Measurements from ENCODE around the gene THEM4.
"Not testable (repeated sequence)": the region's sequence is repeated elsewhere in the genome, so short reads cannot be mapped to it uniquely, and the experiment has no call there.

THEM4 gene

DNA sequence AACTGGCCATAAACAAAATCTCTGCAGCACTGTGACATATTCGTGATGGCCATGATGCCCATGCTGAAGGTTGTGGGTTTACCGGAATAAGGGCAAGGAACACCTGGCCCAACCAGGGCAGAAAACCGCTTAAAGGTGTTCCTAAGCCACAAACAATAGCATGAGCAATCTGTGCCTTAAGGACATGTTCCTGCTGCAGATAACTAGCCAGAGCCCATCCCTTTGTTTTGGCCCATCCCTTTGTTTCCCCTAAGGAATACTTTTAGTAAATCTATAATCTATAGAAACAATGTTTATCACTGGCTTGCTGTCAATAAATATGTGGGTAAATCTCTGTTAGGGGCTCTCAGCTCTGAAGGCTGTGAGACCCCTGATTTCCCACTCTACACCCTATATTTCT, 8.5 kb downstream of the THEM4 start:
- not testable (repeated sequence) for FAIRE-seq; DNase-seq (ENCODE audit: insufficient read length, low spot score)

DNA sequence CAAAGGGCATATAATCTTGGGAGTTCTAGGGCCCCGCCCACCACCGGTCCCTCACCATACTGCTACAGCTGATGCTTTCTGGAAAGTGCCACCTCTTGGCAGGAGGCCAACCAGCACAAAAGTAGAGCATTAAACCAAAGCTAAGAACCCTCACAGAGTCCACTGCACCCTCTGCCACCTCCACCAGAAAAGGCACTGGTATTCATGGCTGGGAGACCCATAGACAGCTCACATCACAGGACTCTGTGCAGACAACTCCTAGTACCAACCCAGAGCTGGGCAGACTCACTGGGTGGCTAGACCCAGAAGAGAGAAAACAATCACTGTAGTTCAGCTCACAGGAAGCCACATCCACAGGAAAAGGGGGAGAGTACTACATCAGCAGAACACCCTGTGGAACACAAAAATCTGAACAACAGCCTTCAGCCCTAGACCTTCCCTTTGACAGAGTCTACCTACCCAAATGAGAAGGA, 10.8 kb downstream of the THEM4 start:
- DNase-seq (ENCODE audit: insufficient read length, low spot score) (no peak), FAIRE-seq (no peak)

DNA sequence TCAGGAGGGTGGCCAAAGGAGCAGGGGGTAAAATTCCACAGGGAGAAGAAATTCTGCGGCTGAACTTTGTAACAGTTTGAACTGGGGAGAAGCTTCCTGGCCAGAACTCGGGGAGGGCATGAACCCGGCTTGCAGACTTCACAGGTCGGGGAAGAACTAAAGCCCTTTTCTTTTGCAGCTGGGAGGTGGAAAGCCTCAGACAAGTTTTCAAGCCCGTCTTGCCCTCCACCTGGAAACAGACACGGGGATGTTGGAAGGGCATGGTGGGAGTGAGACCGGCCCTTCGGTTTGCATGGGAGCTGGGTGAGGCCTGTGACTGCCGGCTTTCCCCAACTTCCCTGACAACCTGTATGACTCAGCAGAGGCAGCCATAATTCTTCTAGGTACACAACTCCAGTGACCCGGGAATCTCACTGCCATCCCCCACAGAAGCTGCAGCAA, 11.3 kb downstream of the THEM4 start:
- no peak for DNase-seq (ENCODE audit: insufficient read length, low spot score)
- no peak for FAIRE-seq

DNA sequence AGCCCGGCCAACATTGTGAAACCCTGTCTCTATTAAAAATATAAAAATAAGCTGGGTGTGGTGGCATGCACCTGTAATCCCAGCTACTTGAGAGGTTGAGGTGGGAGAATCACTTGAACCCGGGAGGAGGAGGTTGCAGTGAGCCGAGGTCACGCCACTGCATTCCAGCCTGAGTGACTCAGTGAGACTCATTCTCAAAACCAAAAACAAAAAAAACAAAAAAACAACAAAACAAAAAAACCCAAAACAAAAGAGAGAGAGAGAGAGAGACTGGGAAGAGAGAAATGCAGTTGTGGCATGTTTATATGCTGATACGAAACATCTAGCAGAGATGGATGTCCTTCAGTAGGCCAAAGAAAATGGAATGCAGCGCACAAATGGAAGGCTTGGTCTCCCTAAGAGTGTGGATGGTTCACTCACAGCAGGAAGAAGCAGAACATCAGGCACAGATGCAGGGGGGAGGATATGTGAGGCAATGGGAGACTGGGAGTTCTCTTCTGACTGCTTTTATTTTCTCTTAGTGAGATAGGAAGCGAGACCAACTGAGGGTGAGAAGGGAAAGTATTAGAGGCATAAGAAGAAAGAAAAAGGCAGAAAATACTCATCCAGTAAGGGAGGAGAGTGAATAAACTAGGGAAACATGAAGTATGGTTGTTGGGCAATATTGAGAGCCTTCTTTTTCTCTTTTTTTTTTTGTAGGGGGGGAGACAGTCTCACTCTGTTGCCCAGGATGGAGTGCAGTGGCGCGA, 16.0 kb downstream of the THEM4 start:
- DNase-seq (ENCODE audit: insufficient read length, low spot score): no peak
- no peak for FAIRE-seq

DNA sequence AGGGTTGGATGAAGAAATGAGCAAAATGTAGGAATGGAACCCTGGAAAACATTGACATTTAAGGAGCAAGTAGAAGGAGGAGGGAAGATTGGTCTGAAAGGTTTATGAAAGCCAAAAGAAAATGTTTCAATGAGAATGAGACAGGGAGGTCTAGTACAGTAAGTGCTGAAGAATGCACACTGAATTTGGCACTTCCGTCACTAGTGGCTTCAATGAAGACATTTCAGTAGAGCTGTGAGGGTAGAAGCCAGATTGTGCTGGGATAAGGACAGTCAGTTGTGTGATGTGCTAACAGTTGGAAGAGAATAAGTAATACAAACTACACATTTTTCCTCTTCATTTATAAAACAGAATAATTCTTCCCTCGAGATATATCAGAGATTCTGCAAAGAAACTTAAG, 17.1 kb downstream of the THEM4 start:
- DNase-seq (ENCODE audit: insufficient read length, low spot score) (no peak), FAIRE-seq (no peak)

DNA sequence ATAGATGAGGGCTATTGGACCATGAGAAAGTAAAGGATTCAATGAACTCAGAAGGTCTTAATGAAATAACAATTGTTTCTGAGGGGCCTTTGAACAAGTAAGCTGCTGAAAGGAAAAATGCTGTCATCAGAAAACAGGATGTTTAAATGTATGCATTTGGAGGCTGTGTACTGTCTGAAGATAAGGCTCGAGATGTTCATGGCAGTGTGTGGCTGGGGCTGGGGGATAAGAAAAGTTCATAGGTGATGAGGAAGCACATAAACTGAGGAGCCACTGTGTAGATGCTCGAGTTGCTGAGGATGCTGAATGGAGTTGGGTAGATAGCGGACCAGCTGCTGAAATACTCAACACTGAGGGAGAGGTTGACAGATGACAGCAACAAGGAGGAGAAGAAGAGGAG, 17.8 kb downstream of the THEM4 start:
- DNase-seq (ENCODE audit: insufficient read length, low spot score) (no peak), FAIRE-seq (no peak)

DNA sequence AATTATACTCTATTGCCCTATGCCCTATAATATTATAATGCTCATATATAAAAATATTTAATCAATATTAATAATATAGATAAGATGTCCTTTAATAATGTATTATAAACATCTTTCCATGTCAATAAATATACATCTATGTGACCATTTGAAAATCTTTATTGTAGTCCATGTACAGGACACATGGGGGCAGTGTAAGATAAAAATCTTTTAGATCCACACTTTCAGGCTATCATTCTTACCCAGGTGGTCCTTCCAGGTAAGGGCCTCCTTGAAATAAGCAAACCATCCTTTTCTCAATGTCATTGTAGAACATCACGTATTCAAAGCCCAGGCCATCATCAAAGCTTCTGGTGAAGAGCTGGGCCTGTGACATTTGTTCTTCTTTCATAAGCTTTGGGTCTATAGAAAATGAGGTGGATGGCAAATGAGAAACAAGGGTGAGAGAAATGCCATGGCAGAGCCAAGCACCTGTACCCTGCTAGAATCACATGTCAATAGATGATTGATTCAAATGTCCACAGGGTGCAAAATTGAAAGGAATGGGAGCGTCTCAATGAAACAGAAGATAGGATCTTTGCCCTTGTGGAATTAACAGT, 20.2 kb downstream of the THEM4 start:
- DNase-seq (ENCODE audit: insufficient read length, low spot score): no peak
- FAIRE-seq: no peak

DNA sequence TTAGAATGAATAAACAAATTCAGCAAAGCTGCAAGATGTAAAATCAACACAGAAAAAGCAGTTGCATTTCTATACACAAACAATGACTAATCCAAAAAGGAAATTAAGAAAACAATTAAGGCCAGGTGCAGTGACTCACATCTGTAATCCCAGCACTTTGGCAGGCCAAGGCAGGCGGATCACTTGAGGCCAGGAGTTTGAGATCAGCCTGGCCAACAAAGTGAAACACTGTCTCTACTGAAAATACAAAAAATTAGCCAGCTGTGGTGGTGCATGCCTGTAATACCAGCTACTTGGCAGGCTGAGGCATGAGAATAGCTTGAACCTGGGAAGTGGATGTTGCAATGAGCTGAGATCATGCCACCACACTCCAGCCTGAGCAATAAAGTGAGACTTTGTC, 22.3 kb downstream of the THEM4 start:
- DNase-seq (ENCODE audit: insufficient read length, low spot score) (no peak), FAIRE-seq (no peak)

DNA sequence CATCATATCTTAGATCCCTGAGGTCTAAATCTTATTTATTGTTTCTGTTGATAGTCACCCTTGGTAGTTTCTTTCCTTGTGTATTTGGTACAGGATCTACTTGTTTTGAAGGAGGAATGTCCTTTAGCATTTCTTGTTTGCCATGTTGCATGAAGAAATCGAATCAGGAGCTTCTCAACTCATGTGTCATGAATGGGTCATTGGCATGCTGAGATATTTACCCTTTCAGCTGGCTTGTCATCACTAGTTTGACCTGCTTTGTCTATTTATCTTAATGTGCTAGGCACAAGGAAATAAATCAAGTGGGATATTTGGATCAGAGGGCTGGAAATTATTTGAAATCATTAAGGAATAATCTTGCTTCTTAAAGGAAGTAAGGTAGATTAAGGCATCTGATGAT, 23.8 kb downstream of the THEM4 start:
- FAIRE-seq (no peak), DNase-seq (ENCODE audit: insufficient read length, low spot score) (no peak)

DNA sequence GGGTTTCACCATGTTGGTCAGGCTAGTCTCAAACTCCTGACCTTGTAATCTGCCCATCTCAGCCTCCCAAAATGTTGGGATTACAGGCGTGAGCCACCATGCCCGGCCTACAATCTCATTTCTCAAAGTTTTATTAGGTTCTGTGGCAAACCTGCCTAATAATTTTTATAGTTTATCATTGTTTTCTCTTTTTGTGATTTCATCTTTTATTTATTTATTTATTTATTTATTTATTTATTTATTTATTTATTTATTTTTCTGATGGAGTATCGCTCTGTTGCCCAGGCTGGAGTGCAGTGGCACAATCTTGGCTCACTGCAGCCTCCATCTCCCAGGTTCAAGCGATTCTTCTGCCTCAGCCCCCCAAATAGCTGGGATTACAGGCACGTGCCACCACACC, 24.4 kb downstream of the THEM4 start:
- not testable (repeated sequence) for FAIRE-seq; DNase-seq (ENCODE audit: insufficient read length, low spot score)

DNA sequence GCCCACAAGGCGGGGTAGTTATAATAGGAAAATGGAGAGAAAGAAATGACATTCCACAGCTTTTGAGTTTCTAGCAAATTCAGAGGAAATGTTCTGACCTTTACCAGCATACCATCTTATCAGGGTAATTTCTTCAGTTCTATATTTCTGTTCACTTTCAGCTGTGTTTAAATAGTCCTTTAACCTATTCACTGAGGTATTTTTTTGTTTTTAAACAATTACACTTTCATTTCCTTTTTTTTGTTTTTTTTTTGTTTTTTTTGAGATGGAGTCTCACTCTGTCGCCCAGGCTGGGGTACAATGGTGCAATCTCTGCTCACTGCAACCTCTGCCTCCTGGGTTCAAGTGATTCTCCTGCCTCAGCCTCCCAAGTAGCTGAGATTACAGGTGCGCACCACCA, 24.9 kb downstream of the THEM4 start:
- not testable (repeated sequence) for FAIRE-seq; DNase-seq (ENCODE audit: insufficient read length, low spot score)

DNA sequence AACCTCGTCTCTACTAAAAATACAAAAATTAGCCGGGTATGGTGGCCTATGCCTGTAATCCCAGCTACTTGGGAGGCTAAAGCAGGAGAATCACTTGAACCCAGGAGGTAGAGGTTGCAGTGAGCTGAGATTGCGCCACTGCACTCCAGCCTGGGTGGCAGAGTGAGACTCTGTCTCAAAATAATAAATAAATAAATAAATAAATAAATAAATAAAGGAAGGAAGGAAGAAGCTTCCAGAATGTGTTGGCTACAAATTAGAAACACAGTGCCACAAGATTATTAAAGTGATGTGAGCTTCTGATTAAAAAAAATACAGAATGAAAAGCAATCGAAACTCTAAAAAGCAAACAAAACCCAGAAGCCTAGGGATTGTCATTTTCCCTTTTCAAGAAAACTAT, 25.4 kb downstream of the THEM4 start:
- not testable (repeated sequence) for FAIRE-seq; DNase-seq (ENCODE audit: insufficient read length, low spot score)

DNA sequence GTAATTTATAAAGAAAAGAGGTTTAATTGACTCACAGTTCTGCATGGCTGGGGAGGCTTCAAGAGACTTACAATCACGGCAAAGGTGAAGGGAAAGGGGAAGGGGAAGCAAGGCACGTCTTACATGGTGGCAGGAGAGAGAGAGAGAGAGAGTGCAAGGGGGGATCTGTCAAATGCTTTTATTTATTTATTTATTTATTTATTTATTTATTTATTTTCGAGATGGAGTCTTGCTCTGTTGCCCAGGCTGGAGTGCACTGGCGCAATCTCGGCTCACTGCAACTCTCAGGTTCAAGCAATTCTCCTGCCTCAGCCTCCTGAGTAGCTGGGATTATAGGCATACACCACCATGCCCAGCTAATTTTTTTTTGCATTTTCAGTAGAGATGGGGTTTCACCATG, 26.4 kb downstream of the THEM4 start:
- not testable (repeated sequence) for DNase-seq (ENCODE audit: insufficient read length, low spot score); FAIRE-seq

DNA sequence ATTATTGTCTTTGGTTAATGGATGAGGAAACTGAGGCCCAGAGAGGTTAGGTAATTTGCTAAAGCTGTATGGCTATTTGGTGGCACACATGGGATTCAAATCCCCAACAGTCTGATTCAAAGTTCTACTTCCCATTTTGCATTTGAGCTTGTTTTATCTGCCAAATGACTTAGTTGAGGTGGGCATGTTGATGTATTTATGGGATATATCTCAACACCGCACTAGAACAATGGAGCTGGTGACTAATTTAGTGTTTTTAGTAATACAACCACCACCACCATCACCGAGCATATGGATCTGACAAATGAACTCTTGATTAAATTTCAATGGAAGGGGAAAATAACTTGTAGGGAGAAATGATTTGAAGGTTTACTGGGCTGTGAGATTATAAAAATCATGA, 26.8 kb downstream of the THEM4 start:
- FAIRE-seq: no peak
- no peak for DNase-seq (ENCODE audit: insufficient read length, low spot score)

DNA sequence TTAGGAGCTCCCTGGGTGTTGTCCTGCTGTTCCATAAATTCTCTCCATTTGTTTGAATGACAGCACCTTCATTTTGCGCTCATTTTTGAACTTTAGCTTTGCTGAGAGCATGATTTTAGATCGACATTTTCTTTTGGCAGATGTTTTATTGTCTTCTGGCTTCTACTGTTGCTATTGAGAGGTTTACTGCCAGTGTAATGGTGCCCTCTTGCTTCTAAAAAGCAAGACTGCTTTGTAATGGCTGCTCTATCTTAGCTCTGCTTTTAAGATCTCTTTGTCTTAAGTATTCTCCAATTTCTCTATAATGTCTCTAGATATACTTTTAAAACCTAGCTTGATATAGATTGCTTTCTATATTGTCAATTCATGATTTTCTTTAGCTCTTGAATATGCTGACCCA, 27.8 kb downstream of the THEM4 start:
- DNase-seq (ENCODE audit: insufficient read length, low spot score) (no peak), FAIRE-seq (no peak)

DNA sequence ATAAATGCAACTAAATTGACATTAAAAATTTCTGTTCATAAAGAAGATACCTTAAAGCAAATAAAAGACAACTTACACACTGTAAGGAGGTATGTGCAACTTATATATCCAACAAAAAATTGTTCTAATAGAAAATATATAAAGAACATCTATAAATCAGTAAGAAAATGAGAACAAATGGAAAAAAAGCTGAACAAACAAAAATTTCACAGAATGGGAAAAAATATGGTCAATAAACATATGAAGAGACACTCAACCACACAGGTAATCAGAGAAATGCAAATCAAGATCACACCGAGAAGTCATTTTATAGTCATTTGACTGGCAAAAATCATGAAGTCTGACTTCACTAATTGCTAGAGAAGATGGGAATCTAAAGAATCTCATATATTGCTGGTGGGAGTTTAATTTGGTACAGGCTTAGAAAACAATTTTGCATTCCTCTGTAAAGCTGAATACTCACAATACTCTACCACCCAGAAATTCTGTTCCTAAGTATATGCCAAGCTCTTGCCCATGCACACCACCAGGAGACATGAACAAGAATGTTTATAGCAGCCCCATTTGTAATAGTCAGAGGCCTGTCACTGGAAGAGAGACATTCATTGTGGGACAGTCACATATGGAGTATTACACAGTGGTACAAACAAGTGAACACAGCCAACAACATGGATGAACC, 33.8 kb downstream of the THEM4 start:
- no peak for FAIRE-seq

DNA sequence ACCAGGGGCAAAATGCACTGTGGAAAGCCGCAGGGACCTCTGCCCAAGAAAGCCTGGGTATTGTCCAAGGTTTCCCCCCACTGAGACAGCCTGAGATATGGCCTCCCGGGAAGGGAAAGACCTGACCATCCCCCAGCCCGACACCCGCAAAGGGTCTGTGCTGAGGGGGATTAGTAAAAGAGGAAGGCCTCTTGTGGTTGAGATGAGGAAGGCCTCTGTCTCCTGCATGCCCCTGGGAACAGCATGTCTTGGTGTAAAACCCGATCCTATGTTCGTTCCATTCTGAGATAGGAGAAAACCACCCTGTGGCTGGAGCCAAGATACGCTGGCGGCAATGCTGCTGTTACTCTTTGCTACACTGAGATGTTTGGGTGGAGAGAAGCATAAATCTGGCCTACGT, 36.5 kb downstream of the THEM4 start:
- not testable (repeated sequence) for FAIRE-seq; DNase-seq (ENCODE audit: insufficient read length, low spot score)

More for the DNA sequence above, 33.8 kb downstream of the THEM4 start:
- DNase-seq (ENCODE audit: insufficient read length, low spot score): no peak

DNA sequence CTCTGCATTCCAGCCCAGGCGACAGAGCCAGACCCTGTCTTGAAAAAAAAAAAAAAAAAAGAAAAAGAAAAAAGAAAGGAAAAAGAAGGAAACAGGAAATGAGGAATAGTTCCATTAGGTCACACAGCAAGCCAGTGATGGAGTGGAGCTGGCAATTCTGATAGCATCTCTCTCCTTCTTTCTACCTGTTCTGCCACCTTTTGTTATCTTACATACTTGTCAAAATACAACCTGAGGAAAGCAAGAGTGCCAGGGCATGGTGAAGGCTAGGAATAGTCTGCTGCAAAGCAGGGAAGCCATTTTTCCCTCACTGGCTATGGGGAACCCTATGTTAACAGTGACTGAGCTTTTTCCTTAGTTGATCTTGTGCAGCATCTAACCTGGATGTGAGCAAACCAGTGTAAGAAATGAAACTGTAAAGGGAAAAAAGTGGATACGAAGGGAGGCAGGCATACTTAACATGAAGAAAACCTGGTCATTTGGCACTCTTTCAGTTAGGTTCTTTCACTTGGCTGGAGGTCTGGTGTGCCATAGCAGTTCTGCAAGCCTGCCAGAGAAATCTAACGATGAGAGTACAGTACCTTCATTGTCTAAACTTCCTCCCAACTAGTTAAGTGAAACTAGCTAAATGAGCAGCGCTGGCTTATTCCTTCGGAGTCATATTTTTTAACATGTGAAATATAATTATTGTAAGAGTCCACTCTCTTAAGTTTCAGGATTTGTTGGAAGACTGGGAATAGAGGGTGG, 37.9 kb downstream of the THEM4 start:
- FAIRE-seq (no peak), DNase-seq (ENCODE audit: insufficient read length, low spot score) (no peak)

DNA sequence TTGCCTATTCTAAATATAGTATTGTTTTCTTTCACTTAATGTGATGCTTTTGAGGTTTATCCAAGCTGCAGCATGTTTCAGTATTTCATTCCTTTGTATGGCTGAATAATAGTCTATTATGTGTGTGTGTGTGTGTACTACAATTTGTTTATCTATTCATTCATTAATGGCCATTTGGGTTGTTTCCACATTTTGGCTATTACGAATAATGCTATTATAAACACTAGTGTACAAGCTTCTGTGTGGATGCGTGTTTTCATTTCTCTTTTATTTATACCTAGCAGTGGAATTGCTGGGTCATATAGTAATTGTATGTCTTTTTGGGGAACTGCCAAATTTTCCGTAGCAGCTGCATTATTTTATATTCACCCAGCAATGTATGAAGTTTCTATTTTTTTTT, 40.8 kb downstream of the THEM4 start:
- FAIRE-seq (no peak), DNase-seq (ENCODE audit: insufficient read length, low spot score) (no peak)

DNA sequence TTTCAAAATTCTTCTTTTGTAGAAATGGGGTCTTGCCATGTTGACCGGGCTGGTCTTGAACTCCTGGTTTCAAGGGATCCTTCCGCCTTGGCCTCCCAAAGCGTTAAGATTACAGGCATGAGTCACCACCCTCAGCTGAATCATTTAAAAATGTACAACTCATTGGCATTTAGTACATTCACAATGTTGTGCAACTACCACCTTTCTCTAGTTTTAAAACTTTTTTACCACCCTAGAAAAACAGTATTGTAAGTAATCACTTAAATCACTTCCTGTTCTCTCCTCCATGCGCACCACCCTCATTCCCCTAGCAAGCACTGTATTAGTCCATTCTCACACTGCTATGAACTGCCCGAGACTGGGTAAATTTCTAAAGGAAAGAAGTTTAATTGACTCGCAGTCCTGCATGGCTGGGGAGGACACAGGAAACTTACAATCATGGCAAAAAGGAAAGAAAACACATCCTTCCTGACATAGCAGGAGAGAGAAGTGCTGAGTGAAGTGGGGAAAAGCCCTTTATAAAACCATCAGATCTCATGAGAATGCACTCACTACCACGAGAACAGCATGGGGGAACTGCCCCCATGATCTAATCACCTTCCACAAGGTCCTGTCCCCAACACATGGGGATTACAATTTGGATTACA, 41.4 kb downstream of the THEM4 start:
- FAIRE-seq (no peak), DNase-seq (ENCODE audit: insufficient read length, low spot score) (no peak)

DNA sequence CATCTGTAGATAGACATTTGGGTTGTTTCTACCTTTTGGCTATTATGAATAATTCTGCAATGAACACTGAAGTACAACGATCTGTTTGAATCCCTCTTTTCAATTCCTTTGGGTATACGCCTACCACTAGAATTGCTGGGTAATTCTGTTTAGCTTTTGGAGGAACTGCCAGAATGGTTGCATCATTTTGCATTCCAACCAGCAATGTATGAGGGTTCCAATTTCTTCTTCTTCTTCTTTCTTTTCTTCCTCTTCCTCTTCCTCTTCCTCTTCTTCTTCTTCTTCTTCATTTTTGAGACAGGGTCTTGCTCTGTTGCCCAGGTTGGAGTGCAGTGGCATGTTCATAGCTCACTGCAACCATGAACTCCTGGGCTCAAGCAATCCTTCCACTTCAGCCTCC, 42.0 kb downstream of the THEM4 start:
- FAIRE-seq: no peak

More for the DNA sequence above, 42.0 kb downstream of the THEM4 start:
- no peak for DNase-seq (ENCODE audit: insufficient read length, low spot score)

All from HTR-8/SVneo (cell line).